Mesenchymal stem cell (in vitro differentiated cells and primary cell): ENCODE data around the gene POTEH.
"Not testable (repeated sequence)": the region's sequence is repeated elsewhere in the genome, so short reads cannot be mapped to it uniquely, and the experiment has no call there.

ENCODE experiments used
- DNase-seq: peaks from one replicate; pipeline ENCODE4 v3.0.0-alpha.2; 2013
- H2AFZ ChIP-seq: one replicate; pipeline ENCODE4 v1.6.1; 2013; ENCODE audit warnings: low read depth, mild to moderate bottlenecking, control low read depth, inconsistent platforms, low read length, moderate library complexity
- H2AK5ac ChIP-seq: 2 replicates; pipeline ENCODE4 v1.6.1; 2013; ENCODE audit warnings: low read length, moderate library complexity, mild to moderate bottlenecking, inconsistent platforms; ENCODE audit not compliant: severe bottlenecking
- H2BK120ac ChIP-seq: one replicate; pipeline ENCODE4 v1.6.1; 2013; ENCODE audit warnings: low read depth, mild to moderate bottlenecking, inconsistent platforms, low read length, moderate library complexity
- H2BK12ac ChIP-seq, 2 experiments: one replicate each; pipeline ENCODE4 v1.6.1; 2013; ENCODE audit warnings: inconsistent platforms in 2 of 2, low read length in 2 of 2, mild to moderate bottlenecking in 2 of 2, moderate library complexity in 2 of 2, control low read depth in 1 of 2
- H2BK15ac ChIP-seq: one replicate; pipeline ENCODE4 v1.6.1; 2013; ENCODE audit warnings: mild to moderate bottlenecking, low read depth, inconsistent platforms; ENCODE audit not compliant: poor library complexity, severe bottlenecking
- H2BK5ac ChIP-seq: 2 replicates; pipeline ENCODE4 v1.6.1; 2013; ENCODE audit warnings: low read depth, mild to moderate bottlenecking, low read length, control low read depth, inconsistent platforms; ENCODE audit not compliant: poor library complexity, severe bottlenecking
- H3K14ac ChIP-seq, 2 experiments: one replicate each; pipeline ENCODE4 v1.6.1; 2013; ENCODE audit warnings: inconsistent platforms in 2 of 2, low read length in 2 of 2, control low read depth in 1 of 2, mild to moderate bottlenecking in 1 of 2, moderate library complexity in 1 of 2
- H3K18ac ChIP-seq, 2 experiments: one replicate each; pipeline ENCODE4 v1.6.1; 2013; ENCODE audit warnings: inconsistent platforms in 2 of 2, low read length in 2 of 2, control low read depth in 1 of 2, low read depth in 1 of 2, mild to moderate bottlenecking in 1 of 2
- H3K23ac ChIP-seq, 2 experiments: one replicate each; pipeline ENCODE4 v1.6.1; 2013; ENCODE audit warnings: inconsistent platforms in 2 of 2, low read length in 2 of 2, mild to moderate bottlenecking in 2 of 2, moderate library complexity in 2 of 2, control low read depth in 1 of 2
- H3K27ac ChIP-seq: 2 replicates; pipeline ENCODE4 v1.5.1; 2013; ENCODE audit warnings: mild to moderate bottlenecking, moderate library complexity, low read length, control low read depth, inconsistent platforms; ENCODE audit not compliant: poor library complexity, severe bottlenecking
- H3K27me3 ChIP-seq, 2 experiments: 2 replicates each; pipeline versions ENCODE4 v1.6.1 to v1.7.0; 2013; ENCODE audit warnings: low read length in 2 of 2, mild to moderate bottlenecking in 2 of 2, moderate library complexity in 2 of 2, control low read depth in 1 of 2, inconsistent platforms in 1 of 2; ENCODE audit not compliant: control insufficient read depth in 1 of 2, insufficient read depth in 1 of 2
- H3K36me3 ChIP-seq, 2 experiments: 2 replicates each; pipeline versions ENCODE4 v1.6.1 to v1.7.0; 2013; ENCODE audit warnings: low read length in 2 of 2, control low read depth in 1 of 2, inconsistent platforms in 1 of 2, low read depth in 1 of 2, mild to moderate bottlenecking in 1 of 2; ENCODE audit not compliant: insufficient read depth in 2 of 2, control insufficient read depth in 1 of 2
- H3K4ac ChIP-seq, 2 experiments: one replicate each; pipeline ENCODE4 v1.6.1; 2013; ENCODE audit warnings: inconsistent platforms in 2 of 2, low read length in 2 of 2, mild to moderate bottlenecking in 2 of 2, moderate library complexity in 2 of 2, control low read depth in 1 of 2, low read depth in 1 of 2
- H3K4me1 ChIP-seq: 2 replicates; pipeline ENCODE4 v1.6.1; 2013; ENCODE audit warnings: low read depth, low read length, control low read depth; ENCODE audit not compliant: control insufficient read depth, insufficient read depth
- H3K4me2 ChIP-seq: 2 replicates; pipeline ENCODE4 v1.6.1; 2013; ENCODE audit warnings: low read length, mild to moderate bottlenecking, inconsistent platforms; ENCODE audit not compliant: poor library complexity, severe bottlenecking
- H3K4me3 ChIP-seq, 2 experiments: 2 replicates each; pipeline versions ENCODE4 v1.5.1 to v1.7.0; 2013; ENCODE audit warnings: low read length in 2 of 2, mild to moderate bottlenecking in 2 of 2, control low read depth in 1 of 2, low read depth in 1 of 2; ENCODE audit not compliant: insufficient read depth in 1 of 2
- H3K79me1 ChIP-seq: replicated peaks from 2 replicates; pipeline ENCODE4 v1.6.1; 2013; ENCODE audit warnings: mild to moderate bottlenecking, control low read depth, low read length, inconsistent platforms; ENCODE audit not compliant: poor library complexity, severe bottlenecking
- H3K9ac ChIP-seq: 2 replicates; pipeline ENCODE4 v1.7.0; 2013; ENCODE audit warnings: mild to moderate bottlenecking, low read length, moderate library complexity
- H3K9me3 ChIP-seq: 2 replicates; pipeline ENCODE4 v1.7.0; 2013; ENCODE audit warnings: mild to moderate bottlenecking, low read length; ENCODE audit not compliant: control insufficient read depth
- H4K8ac ChIP-seq: one replicate; pipeline ENCODE4 v1.6.1; 2013; ENCODE audit warnings: inconsistent platforms, mild to moderate bottlenecking, low read length, moderate library complexity
- H4K91ac ChIP-seq: one replicate; pipeline ENCODE4 v1.6.1; 2013; ENCODE audit warnings: mild to moderate bottlenecking, low read length, inconsistent platforms
- WGBS: methylation state at CpG from one replicate; pipeline ENCODE4 v1.1.7; 2013; ENCODE audit warnings: mixed read lengths; 5-methylcytosine and 5-hydroxymethylcytosine counted together

Gene POTEH

DNA sequence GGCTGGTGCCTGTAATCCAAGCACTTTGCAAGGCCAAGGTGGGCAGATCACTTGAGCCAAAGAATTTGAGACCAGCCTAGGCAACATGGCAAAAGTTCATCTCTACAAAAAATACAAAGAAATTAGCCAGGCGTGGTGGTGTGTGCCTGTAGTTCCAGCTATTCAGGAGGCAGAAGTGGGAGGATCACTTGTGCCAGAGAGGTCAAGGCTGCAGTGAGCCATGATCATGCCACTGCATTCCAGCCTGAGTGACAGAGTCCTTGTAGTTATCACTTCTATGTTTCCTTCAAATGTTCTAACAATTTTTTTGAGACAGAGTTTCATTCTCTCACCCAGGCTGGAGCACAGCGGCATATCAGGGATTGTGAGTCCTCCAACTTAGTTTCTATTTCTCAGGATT, 36.6 kb upstream of the POTEH start:
- DNase-seq, H3K4me3 ChIP-seq, H4K91ac ChIP-seq, H2BK120ac ChIP-seq, H3K14ac ChIP-seq, H3K9me3 ChIP-seq, H3K4me1 ChIP-seq, H2BK15ac ChIP-seq, H3K23ac ChIP-seq, H3K36me3 ChIP-seq, H3K79me1 ChIP-seq, H3K4me2 ChIP-seq, H2AK5ac ChIP-seq, H2BK5ac ChIP-seq, H3K18ac ChIP-seq, H3K27me3 ChIP-seq, H2AFZ ChIP-seq, H2BK12ac ChIP-seq, H3K4ac ChIP-seq, H3K27ac ChIP-seq, H3K9ac ChIP-seq, H4K8ac ChIP-seq: not testable (repeated sequence)
- WGBS: no CpG with 5 or more reads among the region's 2 CpGs

DNA sequence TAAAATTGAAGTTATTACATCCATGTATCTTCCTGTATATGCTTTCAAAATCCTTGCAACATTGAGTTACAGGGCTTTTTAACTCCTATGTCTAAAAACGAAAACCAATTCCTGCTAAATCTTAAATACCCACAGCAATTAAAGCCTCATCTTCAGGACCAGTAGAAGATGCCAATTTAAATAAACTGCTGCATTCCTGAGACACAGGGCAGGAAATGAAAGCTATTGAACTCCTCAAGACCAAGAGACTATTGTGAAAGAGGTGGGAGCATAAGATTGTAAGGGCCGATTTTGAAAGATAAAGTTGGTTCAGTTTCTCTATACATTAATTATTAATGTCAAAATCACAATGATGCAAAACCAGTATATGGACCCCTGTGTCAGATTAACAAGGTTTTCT, 28.7 kb upstream of the POTEH start:
- H3K4me2 ChIP-seq: not testable (repeated sequence)

DNA sequence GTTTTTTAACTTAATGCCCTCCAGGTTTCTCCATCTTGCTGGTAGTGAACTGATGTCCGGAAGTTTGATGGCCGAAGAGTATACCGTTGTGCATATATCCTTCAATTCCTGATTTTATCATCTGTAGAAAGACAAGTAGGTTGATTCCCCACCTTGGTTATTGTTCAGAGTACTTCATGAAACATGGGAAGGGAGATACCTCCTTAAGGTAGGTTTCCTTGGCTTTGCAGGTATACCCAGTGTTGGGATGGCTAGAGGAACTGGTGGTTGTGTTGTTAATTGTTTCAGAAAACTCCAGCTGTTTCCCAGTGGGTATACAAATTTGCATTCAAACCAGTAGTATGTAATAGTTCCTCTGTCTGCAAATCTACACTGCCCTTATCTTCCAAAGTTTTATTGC, 25.1 kb upstream of the POTEH start:
- H3K9ac ChIP-seq, H3K4me1 ChIP-seq, H2AFZ ChIP-seq, H3K79me1 ChIP-seq, H3K27ac ChIP-seq, H2BK12ac ChIP-seq, DNase-seq, H2BK15ac ChIP-seq, H3K23ac ChIP-seq, H4K8ac ChIP-seq, H2BK5ac ChIP-seq, H3K36me3 ChIP-seq, H3K14ac ChIP-seq, H3K4ac ChIP-seq, H3K27me3 ChIP-seq, H3K4me2 ChIP-seq, H2BK120ac ChIP-seq, H3K4me3 ChIP-seq, H2AK5ac ChIP-seq, H3K9me3 ChIP-seq, H3K18ac ChIP-seq, H4K91ac ChIP-seq: not testable (repeated sequence)
- WGBS: no CpG with 5 or more reads among the region's 3 CpGs

More for the DNA sequence above, 28.7 kb upstream of the POTEH start:
- not testable (repeated sequence) for H3K4ac ChIP-seq, H2BK120ac ChIP-seq, H3K4me3 ChIP-seq, DNase-seq, H2BK12ac ChIP-seq, H2BK5ac ChIP-seq, H2AFZ ChIP-seq, H2BK15ac ChIP-seq, H3K27ac ChIP-seq, H3K18ac ChIP-seq, H4K91ac ChIP-seq, H3K27me3 ChIP-seq, H3K9ac ChIP-seq, H3K4me1 ChIP-seq, H3K79me1 ChIP-seq, H2AK5ac ChIP-seq, H3K14ac ChIP-seq, H3K23ac ChIP-seq, H4K8ac ChIP-seq, H3K9me3 ChIP-seq, H3K36me3 ChIP-seq
- WGBS: no CpG with 5 or more reads among the region's 2 CpGs

DNA sequence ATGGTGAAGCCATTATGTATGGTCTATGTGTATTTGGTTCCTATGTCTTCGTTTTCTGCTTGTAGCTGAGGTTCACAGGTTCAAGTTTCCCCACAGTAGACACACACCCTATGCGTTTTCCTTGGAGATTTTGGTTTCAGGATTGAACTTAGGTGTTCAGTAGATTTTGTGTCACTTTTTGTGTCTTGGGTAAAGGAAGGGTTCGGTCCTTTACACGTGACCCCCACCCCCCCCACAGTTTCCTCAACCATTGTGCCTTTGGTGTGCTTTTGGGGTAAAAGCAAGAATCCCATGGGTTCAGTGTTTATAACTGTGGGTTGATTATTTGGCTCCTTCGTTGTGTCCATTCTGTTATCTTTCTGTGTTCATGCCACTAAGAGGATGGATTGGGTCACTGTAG, 24.3 kb upstream of the POTEH start:
- H2BK12ac ChIP-seq, H2AK5ac ChIP-seq, H3K18ac ChIP-seq, H2BK5ac ChIP-seq, H3K9ac ChIP-seq, H3K4ac ChIP-seq, DNase-seq, H3K79me1 ChIP-seq, H3K27me3 ChIP-seq, H3K4me3 ChIP-seq, H4K8ac ChIP-seq, H3K4me2 ChIP-seq, H4K91ac ChIP-seq, H3K4me1 ChIP-seq, H3K14ac ChIP-seq, H3K36me3 ChIP-seq, H2BK15ac ChIP-seq, H2BK120ac ChIP-seq, H3K9me3 ChIP-seq, H3K23ac ChIP-seq, H2AFZ ChIP-seq, H3K27ac ChIP-seq: not testable (repeated sequence)
- no CpG with 5 or more reads among the region's 5 CpGs for WGBS
